ENCODE data around the gene KRT34. TPM values are rescaled to one million over a fixed set of nuclear protein-coding genes. Genes with fewer than 3 reads are reported as not detected.
"Not testable (repeated sequence)": the region's sequence is repeated elsewhere in the genome, so short reads cannot be mapped to it uniquely, and the experiment has no call there.

Gene KRT34
- polyA plus RNA-seq, 3 donors, result not detected

DNA sequence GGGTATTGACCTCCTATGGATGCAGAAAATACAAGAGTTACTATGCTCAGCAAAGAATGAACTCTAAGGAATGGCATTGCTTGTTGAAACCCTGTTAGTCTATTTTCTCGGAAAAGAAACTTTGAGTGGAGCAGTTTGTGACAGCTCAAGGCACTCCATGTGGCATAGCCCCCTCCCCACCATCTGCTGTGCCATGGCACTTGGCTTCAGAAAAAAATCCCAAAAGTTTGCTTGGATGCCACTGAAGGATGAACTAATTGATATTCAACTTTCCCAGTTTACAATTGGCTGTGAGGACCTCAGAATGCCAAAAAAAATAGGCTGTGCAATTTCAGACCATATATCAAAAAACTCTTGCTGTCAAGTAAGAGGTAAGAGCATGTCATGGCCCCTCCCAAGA lies 13.5 kb upstream of the KRT34 start:
- Histone ChIP-seq H4K20me1 (ENCODE audit: insufficient read depth, low read length) (no peaks in the 10 kb centered on the region), H3K36me3 (replicated peaks in 1 of 2; ENCODE audit: control insufficient read depth in 1 of 2, insufficient read depth in 2 of 2, low read length in 2 of 2) (no peaks in the 10 kb centered on the region), H3K79me2 (ENCODE audit: insufficient read depth, low read length) (no peaks in the 10 kb centered on the region), H3K27ac (ENCODE audit: low read depth in 1 of 2, low read length in 2 of 2) (no peak overlapping the region), H3K9ac (ENCODE audit: insufficient read depth, low read length, poor library complexity, severe bottlenecking) (no peak overlapping the region), H3K4me2 (replicated peaks; ENCODE audit: extremely low read depth, low read length, poor library complexity, severe bottlenecking) (no peak overlapping the region), H2AFZ (ENCODE audit: insufficient read depth, low read depth, low read length, poor library complexity, severe bottlenecking) (no peak overlapping the region), H3K4me1 (ENCODE audit: control insufficient read depth in 1 of 2, insufficient read depth in 2 of 2, low read length in 2 of 2) (no peaks in the 10 kb centered on the region), H3K27me3 (ENCODE audit: control insufficient read depth in 2 of 2, insufficient read depth in 2 of 2, low read length in 2 of 2) (peaks cover 2 to 8% of the 10 kb centered on the region in 2 donors), H3K9me3 (replicated peaks in 1 of 2; ENCODE audit: control insufficient read depth in 1 of 2, insufficient read depth in 1 of 2, low read length in 2 of 2) (no peaks in the 10 kb centered on the region), H3K4me3 (replicated peaks in 1 of 3; ENCODE audit: low read depth in 2 of 3, low read length in 3 of 3) (no peak overlapping the region)
- no peak for DNase-seq
- TF ChIP-seq, protein P1, sequence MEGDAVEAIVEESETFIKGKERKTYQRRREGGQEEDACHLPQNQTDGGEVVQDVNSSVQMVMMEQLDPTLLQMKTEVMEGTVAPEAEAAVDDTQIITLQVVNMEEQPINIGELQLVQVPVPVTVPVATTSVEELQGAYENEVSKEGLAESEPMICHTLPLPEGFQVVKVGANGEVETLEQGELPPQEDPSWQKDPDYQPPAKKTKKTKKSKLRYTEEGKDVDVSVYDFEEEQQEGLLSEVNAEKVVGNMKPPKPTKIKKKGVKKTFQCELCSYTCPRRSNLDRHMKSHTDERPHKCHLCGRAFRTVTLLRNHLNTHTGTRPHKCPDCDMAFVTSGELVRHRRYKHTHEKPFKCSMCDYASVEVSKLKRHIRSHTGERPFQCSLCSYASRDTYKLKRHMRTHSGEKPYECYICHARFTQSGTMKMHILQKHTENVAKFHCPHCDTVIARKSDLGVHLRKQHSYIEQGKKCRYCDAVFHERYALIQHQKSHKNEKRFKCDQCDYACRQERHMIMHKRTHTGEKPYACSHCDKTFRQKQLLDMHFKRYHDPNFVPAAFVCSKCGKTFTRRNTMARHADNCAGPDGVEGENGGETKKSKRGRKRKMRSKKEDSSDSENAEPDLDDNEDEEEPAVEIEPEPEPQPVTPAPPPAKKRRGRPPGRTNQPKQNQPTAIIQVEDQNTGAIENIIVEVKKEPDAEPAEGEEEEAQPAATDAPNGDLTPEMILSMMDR (IDR thresholded peaks at IDR 0.05), result no peak
- H3K9me3 Mint-ChIP-seq, result no peaks in the 10 kb centered on the region
- peaks cover 2 to 11% (median 4%) of the 10 kb centered on the region in 3 donors for H3K27me3 Mint-ChIP-seq (ENCODE audit: low read depth in 3 of 3)
- H3K36me3 Mint-ChIP-seq, result no peaks in the 10 kb centered on the region
- H3K4me1 Mint-ChIP-seq, result no peaks in the 10 kb centered on the region
- H3K27ac Mint-ChIP-seq, result no peak overlapping the region
- intact Hi-C loops (cut with micrococcal nuclease), result no loop called here
- no peak overlapping the region for H3K4me3 Mint-ChIP-seq
- 100% methylated on average over 1 of the region's 1 CpG for WGBS (ENCODE audit: insufficient coverage)

DNA sequence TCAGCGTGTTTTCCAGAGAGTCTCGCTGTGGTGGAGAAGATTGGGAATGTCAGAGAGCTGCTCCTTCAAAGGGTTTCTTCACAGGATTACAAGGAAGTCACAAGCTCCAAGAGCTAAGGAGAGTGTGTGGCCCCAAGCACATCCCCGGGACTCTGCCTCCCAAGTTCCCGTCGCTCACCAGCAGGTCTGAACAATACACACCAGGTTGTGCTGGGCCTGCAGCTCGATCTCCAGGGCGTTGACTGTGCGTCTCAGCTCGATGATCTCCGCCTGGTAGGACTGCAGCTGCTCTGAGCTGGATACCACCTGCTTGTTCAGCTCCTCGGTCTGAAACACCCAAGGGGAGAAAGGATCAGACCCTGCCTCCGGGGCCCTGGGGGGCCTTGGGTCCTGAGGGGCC lies 12.9 kb upstream of the KRT34 start:
- H3K9me3 Mint-ChIP-seq; H3K27me3 ChIP-seq (ENCODE audit: control insufficient read depth in 2 of 2, insufficient read depth in 2 of 2, low read length in 2 of 2); DNase-seq; H2AFZ ChIP-seq (ENCODE audit: insufficient read depth, low read depth, low read length, poor library complexity, severe bottlenecking); H3K27ac Mint-ChIP-seq; H3K4me2 ChIP-seq (replicated peaks; ENCODE audit: extremely low read depth, low read length, poor library complexity, severe bottlenecking); H3K4me3 Mint-ChIP-seq; H3K4me1 Mint-ChIP-seq; intact Hi-C loops (cut with micrococcal nuclease); H3K36me3 Mint-ChIP-seq; H3K36me3 ChIP-seq (replicated peaks in 1 of 2; ENCODE audit: control insufficient read depth in 1 of 2, insufficient read depth in 2 of 2, low read length in 2 of 2); H3K79me2 ChIP-seq (ENCODE audit: insufficient read depth, low read length); H3K4me1 ChIP-seq (ENCODE audit: control insufficient read depth in 1 of 2, insufficient read depth in 2 of 2, low read length in 2 of 2); H4K20me1 ChIP-seq (ENCODE audit: insufficient read depth, low read length); H3K9me3 ChIP-seq (replicated peaks in 1 of 2; ENCODE audit: control insufficient read depth in 1 of 2, insufficient read depth in 1 of 2, low read length in 2 of 2); H3K9ac ChIP-seq (ENCODE audit: insufficient read depth, low read length, poor library complexity, severe bottlenecking); H3K4me3 ChIP-seq (replicated peaks in 1 of 3; ENCODE audit: low read depth in 2 of 3, low read length in 3 of 3); H3K27ac ChIP-seq (ENCODE audit: low read depth in 1 of 2, low read length in 2 of 2): not testable (repeated sequence)
- WGBS (ENCODE audit: insufficient coverage), result 92% methylated on average over 8 of the region's 12 CpGs
- peaks cover 2 to 13% (median 4%) of the 10 kb centered on the region in 3 donors for H3K27me3 Mint-ChIP-seq (ENCODE audit: low read depth in 3 of 3)

Data from CD14-positive monocyte (primary cell).